GM19239 (cell line): ENCODE measurements around the gene NBL1.
A peak's percentile ranks its signal among the peaks of the same experiment; 100 is the strongest.

ENCODE experiments used
- DNase-seq: peaks from one replicate; pipeline ENCODE4 v3.0.0; 2011; ENCODE audit warnings: low spot score; ENCODE audit not compliant: insufficient read length
- FAIRE-seq: peaks from 2 replicates; lab custom pipeline; 2011; peaks lifted over from hg19 to GRCh38; lab: Jason Lieb, UNC

The NBL1 gene, protein sequence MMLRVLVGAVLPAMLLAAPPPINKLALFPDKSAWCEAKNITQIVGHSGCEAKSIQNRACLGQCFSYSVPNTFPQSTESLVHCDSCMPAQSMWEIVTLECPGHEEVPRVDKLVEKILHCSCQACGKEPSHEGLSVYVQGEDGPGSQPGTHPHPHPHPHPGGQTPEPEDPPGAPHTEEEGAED

DNA sequence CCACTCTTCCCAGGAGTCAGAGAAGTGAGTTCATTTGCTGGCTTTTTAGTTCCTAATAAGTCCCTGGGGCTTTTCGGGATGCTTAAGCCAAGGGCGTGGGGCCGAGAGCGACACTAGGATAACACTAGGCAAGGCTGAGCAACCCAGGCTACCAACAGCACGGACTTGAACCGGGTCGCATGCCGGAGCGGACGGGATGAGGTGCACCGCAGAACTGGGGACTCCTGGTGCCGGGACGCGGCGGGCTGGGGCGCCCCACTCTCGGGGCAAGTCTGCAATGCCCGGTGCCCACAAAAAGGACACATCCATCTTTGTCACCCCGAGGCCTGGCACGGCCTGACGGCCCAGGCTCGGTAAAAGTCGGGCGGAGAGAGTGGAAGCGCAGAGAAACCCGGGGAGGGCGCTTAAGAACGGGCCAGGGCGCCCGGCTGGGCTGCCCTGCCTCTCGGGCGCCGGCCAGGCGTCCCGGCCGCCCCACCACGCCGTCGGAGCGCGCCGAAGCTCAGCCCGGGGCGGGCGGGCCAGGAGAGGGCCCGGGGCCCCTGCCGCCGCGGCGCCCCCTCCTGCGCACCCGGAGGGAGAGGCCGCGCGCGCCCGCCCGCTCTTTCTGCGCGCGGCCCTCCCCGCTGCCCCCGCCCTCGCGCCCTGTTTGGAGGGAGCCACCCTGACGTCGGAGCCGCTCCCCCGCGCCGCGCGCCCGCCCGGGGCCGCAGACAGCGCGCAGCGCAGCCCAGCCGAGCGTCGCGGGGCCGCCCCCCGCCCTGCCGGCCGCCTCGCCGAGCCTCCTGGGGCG lies at the start of gene NBL1:
Gene NBL1, plus strand, starts transcription at position 710 of the 793 bp plus-strand sequence. CDS start 10,720 bp downstream, outside the sequence.
- no peak for FAIRE-seq
- DNase-seq = peak; percentile 67

DNA sequence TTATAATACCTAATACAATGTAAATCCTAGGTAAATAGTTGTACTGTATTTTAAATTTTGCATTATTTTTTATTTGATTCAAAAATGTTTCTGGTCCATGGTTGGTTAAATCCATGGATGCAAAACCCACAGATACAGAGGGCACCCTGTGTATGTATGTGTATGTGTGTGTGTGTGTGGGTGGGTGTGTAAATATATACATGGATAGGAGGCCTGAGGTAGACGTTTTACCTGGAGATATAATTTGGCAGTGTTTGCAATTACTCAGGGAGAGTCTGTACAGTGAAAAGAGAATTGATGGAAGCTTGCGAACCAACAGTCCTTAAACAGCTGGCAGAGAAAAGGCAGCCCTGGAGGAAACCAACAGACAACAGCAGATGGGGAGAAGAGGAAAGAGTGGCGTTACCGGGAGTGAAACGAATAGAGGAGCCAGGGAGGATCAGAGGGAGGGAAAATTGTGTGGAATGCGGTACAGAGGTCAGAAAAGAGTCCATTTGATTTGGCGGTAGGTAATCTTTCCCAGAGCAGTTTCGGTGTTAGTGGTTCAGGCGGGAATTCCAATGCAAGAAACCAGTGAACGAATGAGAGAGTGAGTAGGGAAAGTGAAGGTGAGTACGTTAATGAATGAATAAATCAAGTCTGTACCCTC lies 47.9 kb upstream of the NBL1 start:
- DNase-seq (no peak), FAIRE-seq (no peak)

DNA sequence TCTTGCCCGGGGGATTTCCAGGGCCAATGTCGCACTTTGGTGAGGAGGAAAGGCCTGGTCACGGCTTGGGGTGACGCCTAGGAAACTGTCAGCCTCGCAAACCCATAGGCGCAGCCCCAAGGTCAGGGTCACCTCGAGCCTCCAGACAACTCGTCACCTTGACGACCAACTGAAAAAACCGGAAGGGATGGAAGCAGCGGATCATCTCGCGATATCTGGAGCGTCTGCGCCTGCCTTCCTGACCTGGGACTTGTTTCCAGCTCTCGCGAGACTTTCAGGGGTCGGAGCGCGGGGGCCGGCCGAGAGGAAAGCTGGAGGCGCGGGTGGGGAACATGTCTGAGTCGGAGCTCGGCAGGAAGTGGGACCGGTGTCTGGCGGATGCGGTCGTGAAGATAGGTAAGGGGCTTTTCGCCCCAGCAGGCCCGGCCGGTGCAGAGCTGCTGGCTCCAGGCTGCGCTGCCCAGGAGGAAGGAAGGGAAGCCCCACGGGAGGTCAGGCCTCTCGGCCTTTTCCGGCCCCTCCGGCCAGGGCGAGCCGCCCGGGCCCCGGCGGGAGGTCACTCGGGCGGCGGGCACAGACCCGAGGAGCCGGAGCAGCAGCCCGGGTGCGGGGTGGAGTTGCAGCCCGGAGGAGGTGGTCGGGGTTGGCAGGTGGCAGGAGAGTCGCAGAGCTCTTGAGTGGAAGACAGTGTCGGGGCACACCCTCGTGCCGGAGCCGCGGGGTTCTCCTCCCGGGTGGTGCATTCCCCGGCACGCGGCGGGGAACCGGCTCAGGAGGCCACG lies 47.2 kb upstream of the NBL1 start:
- peak; percentile 82 for DNase-seq
- FAIRE-seq = peak; percentile 99

DNA sequence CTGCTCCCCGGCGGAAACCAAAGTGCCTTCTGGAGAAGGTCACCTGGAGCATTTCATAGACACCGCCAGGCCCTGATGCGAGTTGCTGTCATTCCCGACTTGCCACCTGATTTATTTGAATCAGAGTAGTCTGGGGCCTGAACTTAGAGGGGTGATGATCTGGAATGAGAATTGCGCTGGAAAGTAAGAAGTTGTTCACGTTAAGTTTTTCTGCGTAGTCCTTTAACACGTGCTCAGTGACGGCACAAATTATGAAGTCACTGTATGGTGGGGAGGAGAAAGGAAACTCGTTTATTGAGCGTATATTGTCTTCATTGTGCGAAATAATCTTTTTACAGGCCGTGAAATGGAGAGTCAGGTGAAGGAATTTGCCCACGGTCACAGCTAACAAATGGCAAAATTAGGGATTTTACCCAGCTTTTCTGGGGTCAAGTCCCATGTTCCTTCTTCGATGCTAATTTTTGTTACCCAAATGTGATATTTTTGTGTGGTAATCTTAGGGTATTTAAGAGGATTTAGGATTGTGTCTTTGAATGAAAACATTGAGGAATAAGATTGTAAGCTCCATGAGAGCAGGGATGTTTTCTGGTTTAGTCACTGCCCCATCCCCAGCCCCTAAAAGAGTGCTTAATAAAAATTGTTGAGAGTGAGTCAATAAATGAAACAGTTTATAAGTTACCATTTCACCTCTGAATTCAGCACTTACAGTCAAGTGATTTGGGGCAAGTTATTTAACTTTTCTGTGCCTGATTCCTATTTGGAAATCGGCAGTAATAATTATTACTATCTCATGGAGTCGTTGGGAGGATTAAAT lies 46.4 kb upstream of the NBL1 start:
- FAIRE-seq (peak; percentile 68), DNase-seq (no peak)

DNA sequence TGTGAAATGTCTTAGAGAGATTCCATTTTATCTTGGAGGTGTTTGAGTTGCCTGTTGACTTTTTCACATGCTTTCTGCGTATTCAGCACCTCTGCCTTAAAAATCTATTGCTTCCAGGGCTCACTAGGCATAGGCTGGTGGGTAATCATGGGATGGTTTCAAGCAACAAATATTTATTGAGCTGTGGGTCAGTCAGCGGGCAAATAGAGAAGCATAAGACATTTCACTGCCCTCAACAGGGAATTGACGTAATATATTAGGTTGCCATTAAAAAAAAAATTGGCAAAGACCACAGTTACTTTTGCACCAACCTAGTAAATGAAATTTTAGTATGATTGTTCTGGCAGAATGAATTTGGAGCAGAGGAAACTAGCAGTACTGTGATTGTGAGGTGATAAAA lies 44.3 kb upstream of the NBL1 start:
- DNase-seq (no peak), FAIRE-seq (no peak)

GRCh38 chr1:19602486-19602885 lies 41.6 kb upstream of the NBL1 start:
- FAIRE-seq (no peak), DNase-seq (no peak)

DNA sequence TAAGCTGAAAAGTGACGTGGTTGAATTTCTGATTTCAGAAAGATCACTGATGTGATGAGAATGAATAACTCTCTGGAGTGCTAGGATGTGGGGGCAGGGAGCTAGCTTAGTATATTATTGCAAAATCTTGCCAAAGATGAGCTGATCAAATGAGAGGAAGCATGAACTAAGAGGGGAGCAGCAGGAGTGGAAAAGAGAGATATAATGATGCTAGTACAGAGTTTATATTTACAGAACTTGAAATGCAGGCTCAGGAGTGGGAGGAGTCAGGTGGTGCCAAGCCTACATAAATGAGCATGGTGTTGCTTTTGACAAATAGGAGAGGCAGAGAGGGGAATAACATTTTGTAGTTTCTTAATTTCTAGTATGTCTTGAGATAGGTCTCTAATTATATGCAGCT lies 38.1 kb upstream of the NBL1 start:
- DNase-seq (no peak), FAIRE-seq (no peak)

DNA sequence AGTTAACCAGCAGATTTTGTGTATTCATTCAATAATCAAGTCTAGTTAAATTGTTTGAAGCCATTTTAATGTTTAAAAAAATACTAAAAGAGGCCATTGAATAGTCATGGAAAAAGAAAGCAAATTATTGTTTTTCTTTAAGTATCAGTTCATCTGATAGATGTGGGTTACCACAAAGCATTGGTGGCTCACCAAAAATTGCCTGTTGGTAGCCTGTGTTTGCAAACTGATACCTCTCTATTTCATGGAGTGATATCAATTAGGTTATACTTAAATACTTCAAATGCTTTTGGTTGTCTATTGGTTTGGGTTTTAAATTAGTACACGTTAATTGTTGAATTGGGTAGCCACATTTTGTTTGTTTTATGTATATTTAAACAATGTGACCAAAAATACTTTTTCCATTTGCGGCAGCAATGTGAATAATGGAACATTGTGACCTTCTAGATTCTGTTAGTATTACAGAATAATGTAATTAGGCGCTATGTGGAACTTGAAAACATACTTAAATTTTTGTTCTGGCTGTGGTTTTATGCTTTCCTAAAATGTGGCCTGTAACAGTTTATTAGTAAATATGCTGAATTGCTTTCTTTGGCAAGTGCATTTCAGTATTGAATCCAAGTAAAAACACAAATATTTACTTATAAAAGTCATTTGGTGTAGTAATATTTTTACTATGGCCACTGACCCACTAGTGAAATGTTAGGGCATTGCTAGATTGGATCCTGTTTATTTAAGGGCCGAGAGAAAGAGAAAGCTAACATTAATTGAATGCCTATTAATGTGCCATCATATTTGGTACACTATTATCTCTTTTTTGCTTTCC lies 37.1 kb upstream of the NBL1 start:
- peak; percentile 61 for FAIRE-seq

DNA sequence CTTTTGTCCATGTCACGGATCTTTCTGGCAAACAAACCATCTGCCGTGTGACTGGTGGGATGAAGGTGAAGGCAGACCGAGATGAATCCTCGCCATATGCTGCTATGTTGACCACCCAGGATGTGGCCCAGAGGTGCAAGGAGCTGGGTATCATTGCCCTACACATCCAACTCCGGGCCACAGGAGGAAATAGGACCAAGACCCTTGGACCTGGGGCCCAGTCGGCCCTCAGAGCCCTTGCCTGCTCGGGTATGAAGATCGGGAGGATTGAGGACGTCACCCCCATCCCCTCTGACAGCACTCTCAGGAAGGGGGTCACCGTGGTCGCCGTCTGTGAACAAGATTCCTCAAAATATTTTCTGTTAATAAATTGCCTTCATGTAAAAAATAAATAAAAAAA lies 35.9 kb upstream of the NBL1 start:
- no peak for FAIRE-seq
- no peak for DNase-seq

More for the DNA sequence above, 37.1 kb upstream of the NBL1 start:
- DNase-seq = no peak

- FAIRE-seq (no peak), DNase-seq (no peak)
These were observed 33.7 kb upstream of the NBL1 start for GRCh38 chr1:19610282-19610981.

DNA sequence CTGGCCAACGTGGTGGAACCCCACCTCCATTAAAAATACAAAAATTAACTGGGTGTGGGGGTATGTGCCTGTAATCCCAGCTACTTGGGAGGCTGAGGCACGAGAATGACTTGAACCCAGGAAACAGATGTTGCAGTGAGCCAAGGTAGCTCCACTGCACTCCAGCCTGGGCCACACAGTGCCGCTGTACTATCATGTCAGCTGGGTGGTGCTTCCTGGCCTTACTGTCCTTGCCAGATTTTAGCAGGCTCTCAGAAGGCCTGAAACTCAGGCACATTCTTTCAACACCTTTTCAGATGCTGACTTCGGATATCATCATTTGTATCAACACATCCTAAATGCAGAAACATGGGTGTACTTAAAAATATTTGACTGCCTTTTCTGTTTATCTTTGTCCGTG lies 31.6 kb upstream of the NBL1 start:
- DNase-seq = no peak
- no peak for FAIRE-seq

DNA sequence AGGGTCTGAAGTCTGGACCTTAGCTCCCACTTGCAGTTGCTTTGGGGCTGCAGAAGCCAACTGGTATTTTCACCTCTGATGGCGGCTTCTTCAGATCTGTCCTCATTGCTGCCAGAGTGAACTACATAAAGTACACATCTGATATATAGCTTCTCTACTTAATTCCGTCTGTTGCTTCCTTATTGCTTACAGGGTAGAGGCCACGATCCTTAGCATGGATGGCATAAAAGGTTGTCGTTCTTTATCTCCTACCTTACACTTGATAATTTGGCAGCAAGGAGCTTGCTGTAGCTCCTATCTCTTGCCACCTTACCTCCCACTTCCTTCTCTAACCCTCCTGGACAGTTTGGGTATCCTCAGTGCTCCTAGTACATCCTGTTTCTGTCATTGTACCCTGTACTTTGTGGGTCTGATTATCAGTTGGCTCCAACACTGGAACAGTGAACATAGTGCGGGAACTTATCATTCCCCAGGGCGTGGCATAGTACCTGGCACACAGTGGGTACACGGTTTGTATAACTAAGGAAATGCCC lies 30.9 kb upstream of the NBL1 start:
- FAIRE-seq (no peak), DNase-seq (no peak)

DNA sequence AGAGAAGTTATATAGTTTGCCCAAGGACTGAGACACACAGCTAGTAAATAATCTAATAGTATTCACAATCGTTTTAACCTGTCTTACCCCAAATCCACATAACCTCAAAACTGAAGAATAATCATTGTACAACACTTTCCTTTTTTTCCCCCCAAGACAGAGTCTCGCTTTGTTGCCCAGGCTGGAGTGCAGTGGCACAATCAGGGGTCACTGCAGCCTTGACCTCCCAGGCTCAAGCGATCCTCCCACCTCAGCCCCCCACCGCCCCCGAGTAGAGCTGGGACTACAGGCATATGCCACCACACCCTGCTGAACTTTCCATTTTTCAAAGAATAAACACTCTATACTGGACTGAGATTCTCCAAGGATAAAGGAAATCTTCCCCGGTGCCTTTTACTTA lies 28.7 kb upstream of the NBL1 start:
- FAIRE-seq (no peak), DNase-seq (no peak)

DNA sequence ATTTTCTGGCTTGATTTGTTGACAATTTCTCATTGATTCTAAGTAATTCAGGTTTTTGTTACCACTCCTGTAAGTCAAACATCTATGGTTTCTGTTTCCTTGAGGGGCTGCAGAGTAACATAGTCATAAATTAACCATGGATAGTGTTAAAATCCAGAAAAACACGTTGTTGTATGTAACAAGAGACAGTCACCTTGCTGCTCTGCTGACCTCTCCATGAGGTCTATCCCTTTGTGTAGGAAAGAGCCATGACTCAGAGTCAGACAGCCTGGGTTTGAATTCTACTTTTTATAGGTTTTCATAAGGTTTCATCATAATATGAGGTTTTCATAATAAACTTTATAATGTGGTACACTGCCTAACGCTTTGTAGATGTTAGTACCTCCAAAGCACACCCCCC lies 27.6 kb upstream of the NBL1 start:
- no peak for FAIRE-seq
- DNase-seq = no peak

DNA sequence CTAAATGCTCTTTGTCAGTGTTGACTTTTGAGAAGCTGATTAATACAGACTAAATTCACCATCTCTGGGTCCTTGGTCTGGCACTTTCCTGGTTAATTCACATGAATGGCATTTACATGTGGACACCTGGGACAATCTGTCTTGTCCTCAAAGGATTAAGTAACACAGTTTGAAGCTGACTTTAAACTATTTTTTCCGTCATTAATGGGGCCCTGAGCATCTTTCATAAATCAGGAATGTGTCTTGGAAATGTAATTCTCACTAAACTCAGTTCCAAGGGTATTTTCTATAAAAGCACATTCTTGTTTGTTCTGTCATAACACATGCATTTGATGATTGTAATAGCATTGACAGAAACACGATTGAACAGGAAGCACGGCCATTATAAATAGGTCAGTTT lies 26.7 kb upstream of the NBL1 start:
- FAIRE-seq (no peak), DNase-seq (no peak)

- DNase-seq (no peak), FAIRE-seq (no peak)
These were observed 25.7 kb upstream of the NBL1 start for GRCh38 chr1:19618428-19618827.

- DNase-seq (no peak), FAIRE-seq (no peak)
These were observed 24.3 kb upstream of the NBL1 start for GRCh38 chr1:19619697-19620384.

GRCh38 chr1:19620786-19621185 lies 23.3 kb upstream of the NBL1 start:
- DNase-seq (no peak), FAIRE-seq (no peak)
